GM12874 (cell line): ENCODE data around the gene EPB41.

Experiments used
- CTCF ChIP-seq: IDR thresholded peaks from 2 replicates; pipeline ENCODE4 v1.5.1; 2011; ENCODE audit warnings: low read depth, mild to moderate bottlenecking, control low read depth, low read length, moderate library complexity; ENCODE audit not compliant: insufficient read depth

EPB41 gene

GRCh38 chr1:29145739-29146437 lies 231.5 kb downstream of the EPB41 start:
- TF ChIP-seq CTCF, result no peak

DNA sequence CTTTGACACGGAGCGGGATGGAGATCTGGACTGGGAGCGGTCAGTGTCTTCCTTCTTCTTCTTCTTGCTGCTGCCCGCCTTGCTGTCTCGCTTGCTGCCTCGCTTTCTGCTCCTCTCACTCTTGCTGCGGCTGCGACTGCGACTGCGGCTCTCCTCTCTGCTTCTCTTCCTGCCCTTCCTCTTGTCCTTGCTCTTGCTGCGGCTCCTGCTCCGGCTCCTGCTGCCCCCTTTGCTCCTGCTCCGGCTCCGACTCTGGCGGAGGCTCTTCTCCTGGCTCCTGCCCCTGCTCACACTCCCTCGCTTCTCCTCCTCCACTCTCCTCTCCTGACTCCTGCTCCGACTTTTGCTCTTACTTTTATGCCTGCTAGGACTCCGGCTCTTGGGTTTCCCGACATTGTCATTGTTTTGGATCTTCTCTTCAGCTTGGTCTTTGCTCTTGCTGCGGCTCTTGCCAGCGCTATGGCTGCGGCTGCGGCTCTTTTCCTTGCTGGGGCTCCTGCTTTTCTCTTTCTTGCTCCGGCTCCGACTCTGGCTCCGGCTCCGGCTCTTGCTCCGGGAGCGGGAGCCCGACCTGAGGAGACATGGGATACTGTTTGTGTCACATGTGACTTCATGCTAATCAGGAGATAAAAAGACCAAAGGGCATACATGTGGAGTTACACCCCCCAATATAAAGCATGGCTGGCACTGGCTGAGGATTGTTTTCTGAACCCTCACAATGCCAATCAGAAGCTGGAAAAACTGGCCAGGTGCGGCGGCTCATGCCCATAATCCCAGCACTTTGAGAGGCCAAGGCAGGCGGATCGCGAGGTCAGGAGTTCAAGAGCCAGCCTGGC lies 234.5 kb downstream of the EPB41 start:
- no peak for TF ChIP-seq CTCF

GRCh38 chr1:29152046-29152805 lies 237.9 kb downstream of the EPB41 start:
- TF ChIP-seq CTCF, result no peak

GRCh38 chr1:29156543-29157268 lies 242.3 kb downstream of the EPB41 start:
- no peak for TF ChIP-seq CTCF

DNA sequence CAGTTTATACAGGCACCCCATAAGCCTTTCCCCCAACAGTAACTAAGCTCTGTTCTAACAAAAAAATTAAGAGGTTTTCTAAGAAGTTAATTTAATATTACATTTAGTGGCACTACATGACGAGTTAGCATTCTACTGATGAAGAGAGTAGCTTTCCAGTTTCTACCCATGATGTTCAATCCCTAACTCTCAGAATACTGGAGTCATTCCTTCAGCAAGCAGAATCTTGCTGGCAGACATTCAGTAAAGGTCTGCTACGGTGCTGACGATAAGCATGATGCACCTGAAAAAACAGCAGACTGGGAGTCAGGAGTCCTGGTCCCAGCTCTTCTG lies 242.9 kb downstream of the EPB41 start:
- TF ChIP-seq CTCF, result no peak

GRCh38 chr1:29159773-29160172 lies 245.4 kb downstream of the EPB41 start:
- no peak for TF ChIP-seq CTCF
